Fibroblast of lung (primary cell): ENCODE measurements around the gene RBMS1. TPM values are rescaled to one million over a fixed set of nuclear protein-coding genes. Genes with fewer than 3 reads are reported as not detected.
"Not testable (repeated sequence)": the region's sequence is repeated elsewhere in the genome, so short reads cannot be mapped to it uniquely, and the experiment has no call there.

Experiments
- DNase-seq, 2 donors: peaks; one replicate each; pipeline versions ENCODE4 v3.0.0 to v3.0.0-alpha.2; 2010; ENCODE audit warnings: low read depth in 2 of 2
- H2AFZ ChIP-seq: 2 replicates; pipeline ENCODE4 v1.5.1; 2012; ENCODE audit warnings: low read length, control low read depth, inconsistent platforms
- H3K27ac ChIP-seq: 2 replicates; pipeline ENCODE4 v1.5.1; 2011; ENCODE audit warnings: low read length, control low read depth; ENCODE audit not compliant: insufficient read depth
- H3K27me3 ChIP-seq: 2 replicates; pipeline ENCODE4 v1.5.1; 2011; ENCODE audit warnings: mild to moderate bottlenecking, low read length; ENCODE audit not compliant: control insufficient read depth, insufficient read depth
- H3K36me3 ChIP-seq: 2 replicates; pipeline ENCODE4 v1.5.1; 2011; ENCODE audit warnings: low read length; ENCODE audit not compliant: control insufficient read depth, insufficient read depth
- H3K4me1 ChIP-seq: 2 replicates; pipeline ENCODE4 v1.5.1; 2011; ENCODE audit warnings: low read length; ENCODE audit not compliant: control insufficient read depth, insufficient read depth; ENCODE audit errors: extremely low read depth
- H3K4me2 ChIP-seq: 2 replicates; pipeline ENCODE4 v1.5.1; 2011; ENCODE audit warnings: low read length, control low read depth; ENCODE audit not compliant: insufficient read depth; ENCODE audit errors: extremely low read depth
- H3K4me3 ChIP-seq, 4 experiments: fragments of 200-600 bp in 1 of 4; sonication (generic) in 1 of 4; replicated peaks in 1 of 4; 2 replicates each; pipeline ENCODE4 v1.5.1; 2011 to 2016; ENCODE audit warnings: low read length in 4 of 4, low read depth in 3 of 4, mild to moderate bottlenecking in 3 of 4, control low read depth in 2 of 4, inconsistent platforms in 1 of 4, mixed read lengths in 1 of 4; ENCODE audit not compliant: insufficient read depth in 1 of 4; ENCODE audit errors: control extremely low read depth in 1 of 4
- H3K79me2 ChIP-seq: 2 replicates; pipeline ENCODE4 v1.5.1; 2012; ENCODE audit warnings: mild to moderate bottlenecking, low read length, inconsistent platforms; ENCODE audit not compliant: control insufficient read depth, insufficient read depth
- H3K9ac ChIP-seq: 2 replicates; pipeline ENCODE4 v1.5.1; 2011; ENCODE audit warnings: mild to moderate bottlenecking, low read length, control low read depth; ENCODE audit not compliant: insufficient read depth
- H3K9me3 ChIP-seq: 2 replicates; pipeline ENCODE4 v1.5.1; 2012; ENCODE audit warnings: low read depth, low read length; ENCODE audit not compliant: control insufficient read depth, insufficient read depth
- H4K20me1 ChIP-seq: 2 replicates; pipeline ENCODE4 v1.5.1; 2011; ENCODE audit warnings: low read length; ENCODE audit not compliant: control insufficient read depth, insufficient read depth; ENCODE audit errors: extremely low read depth
- EZH2 ChIP-seq: IDR thresholded peaks from 2 replicates; pipeline ENCODE4 v1.5.1; 2012; ENCODE audit warnings: low read length, control low read depth, mild to moderate bottlenecking; ENCODE audit errors: missing control alignments
- polyA plus RNA-seq, 2 donors: library from polyadenylated mRNA; depleted of rRNA in 1 of 2; stranded (reverse) in 1 of 2; unstranded in 1 of 2; fragments of >200 nt; gene quantifications; 2 replicates each; pipeline ENCODE4 v1.2.1, GENCODE V29; 2011 to 2012; ENCODE audit warnings: missing spikeins in 1 of 2
- total RNA-seq: library from RNA; depleted of rRNA; stranded (reverse); fragments of >200 nt; gene quantifications from 2 replicates; pipeline ENCODE4 v1.2.1, GENCODE V29; 2014
- TF ChIP-seq, protein P1 (sequence below), 2 donors: IDR thresholded peaks in 1 of 2; conservative IDR thresholded peaks in 1 of 2; 1 replicate in 1 of 2; 2 replicates in 1 of 2; pipeline ENCODE4 v1.5.1; 2011 to 2012; ENCODE audit warnings: low read length in 2 of 2, control low read depth in 1 of 2, inconsistent platforms in 1 of 2, low read depth in 1 of 2, mild to moderate bottlenecking in 1 of 2

RBMS1 gene
- total and polyA plus RNA-seq, 2 donors (not counting 1 experiment from before 2014, with no cell fraction given): 77.3 to 146 TPM

DNA sequence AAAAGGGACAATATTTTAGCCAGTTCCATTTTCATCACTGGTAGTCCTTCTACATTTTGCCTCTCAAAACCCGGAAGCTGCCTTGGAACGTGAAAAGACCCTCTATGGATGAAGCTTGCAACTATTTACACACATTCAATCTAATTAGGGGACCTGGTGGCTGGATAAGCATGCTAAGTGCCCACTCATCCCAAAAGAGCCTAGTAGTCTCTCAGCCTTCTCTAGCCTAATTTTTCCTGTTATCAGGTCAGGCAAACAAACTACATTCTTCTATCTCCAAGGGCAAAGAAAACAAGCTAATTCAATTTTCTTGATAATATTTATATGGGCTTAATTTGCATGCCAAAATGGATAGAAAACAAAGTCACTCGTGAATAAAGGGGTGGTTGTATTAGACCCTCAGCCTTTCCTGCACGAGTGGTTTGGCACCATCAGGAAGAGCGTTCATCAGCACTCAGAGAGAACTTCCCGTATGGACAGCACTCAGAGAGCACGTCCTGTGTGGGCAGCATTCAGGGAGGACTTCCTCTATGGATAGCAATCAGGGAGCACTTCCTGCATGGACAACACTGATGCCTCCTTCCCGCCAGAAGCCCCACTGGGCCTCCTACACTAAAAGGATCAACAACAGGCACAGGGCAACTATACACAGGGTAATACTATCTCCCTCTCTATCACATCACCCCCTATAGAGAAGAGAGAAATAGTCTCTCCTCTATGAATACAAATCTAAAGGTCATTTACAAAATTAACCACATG, 122.2 kb downstream of the RBMS1 start:
- no peak overlapping the region for H2AFZ ChIP-seq
- H3K36me3 ChIP-seq: peaks cover 2% of the 10 kb centered on the region
- peaks cover 92% of the 10 kb centered on the region for H3K79me2 ChIP-seq
- H3K4me1 ChIP-seq: peaks cover 35% of the 10 kb centered on the region
- peak overlapping the region; percentile 30 for H3K27ac ChIP-seq
- no peak overlapping the region for H3K4me3 ChIP-seq
- H3K4me2 ChIP-seq: peak overlapping the region; percentile 32
- DNase-seq: peak in 1 of 2 donors; percentile 55
- H3K9ac ChIP-seq: no peak overlapping the region
- H3K9me3 ChIP-seq: no peaks in the 10 kb centered on the region
- H4K20me1 ChIP-seq: no peaks in the 10 kb centered on the region
- no peaks in the 10 kb centered on the region for H3K27me3 ChIP-seq
- TF ChIP-seq, protein P1, sequence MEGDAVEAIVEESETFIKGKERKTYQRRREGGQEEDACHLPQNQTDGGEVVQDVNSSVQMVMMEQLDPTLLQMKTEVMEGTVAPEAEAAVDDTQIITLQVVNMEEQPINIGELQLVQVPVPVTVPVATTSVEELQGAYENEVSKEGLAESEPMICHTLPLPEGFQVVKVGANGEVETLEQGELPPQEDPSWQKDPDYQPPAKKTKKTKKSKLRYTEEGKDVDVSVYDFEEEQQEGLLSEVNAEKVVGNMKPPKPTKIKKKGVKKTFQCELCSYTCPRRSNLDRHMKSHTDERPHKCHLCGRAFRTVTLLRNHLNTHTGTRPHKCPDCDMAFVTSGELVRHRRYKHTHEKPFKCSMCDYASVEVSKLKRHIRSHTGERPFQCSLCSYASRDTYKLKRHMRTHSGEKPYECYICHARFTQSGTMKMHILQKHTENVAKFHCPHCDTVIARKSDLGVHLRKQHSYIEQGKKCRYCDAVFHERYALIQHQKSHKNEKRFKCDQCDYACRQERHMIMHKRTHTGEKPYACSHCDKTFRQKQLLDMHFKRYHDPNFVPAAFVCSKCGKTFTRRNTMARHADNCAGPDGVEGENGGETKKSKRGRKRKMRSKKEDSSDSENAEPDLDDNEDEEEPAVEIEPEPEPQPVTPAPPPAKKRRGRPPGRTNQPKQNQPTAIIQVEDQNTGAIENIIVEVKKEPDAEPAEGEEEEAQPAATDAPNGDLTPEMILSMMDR (conservative IDR thresholded peaks at IDR 0.05 in 1 of 2, IDR thresholded peaks at IDR 0.05 in 1 of 2; ENCODE audit: low read depth in 1 of 2, low read length in 2 of 2): no peak
- TF ChIP-seq EZH2: no peak

DNA sequence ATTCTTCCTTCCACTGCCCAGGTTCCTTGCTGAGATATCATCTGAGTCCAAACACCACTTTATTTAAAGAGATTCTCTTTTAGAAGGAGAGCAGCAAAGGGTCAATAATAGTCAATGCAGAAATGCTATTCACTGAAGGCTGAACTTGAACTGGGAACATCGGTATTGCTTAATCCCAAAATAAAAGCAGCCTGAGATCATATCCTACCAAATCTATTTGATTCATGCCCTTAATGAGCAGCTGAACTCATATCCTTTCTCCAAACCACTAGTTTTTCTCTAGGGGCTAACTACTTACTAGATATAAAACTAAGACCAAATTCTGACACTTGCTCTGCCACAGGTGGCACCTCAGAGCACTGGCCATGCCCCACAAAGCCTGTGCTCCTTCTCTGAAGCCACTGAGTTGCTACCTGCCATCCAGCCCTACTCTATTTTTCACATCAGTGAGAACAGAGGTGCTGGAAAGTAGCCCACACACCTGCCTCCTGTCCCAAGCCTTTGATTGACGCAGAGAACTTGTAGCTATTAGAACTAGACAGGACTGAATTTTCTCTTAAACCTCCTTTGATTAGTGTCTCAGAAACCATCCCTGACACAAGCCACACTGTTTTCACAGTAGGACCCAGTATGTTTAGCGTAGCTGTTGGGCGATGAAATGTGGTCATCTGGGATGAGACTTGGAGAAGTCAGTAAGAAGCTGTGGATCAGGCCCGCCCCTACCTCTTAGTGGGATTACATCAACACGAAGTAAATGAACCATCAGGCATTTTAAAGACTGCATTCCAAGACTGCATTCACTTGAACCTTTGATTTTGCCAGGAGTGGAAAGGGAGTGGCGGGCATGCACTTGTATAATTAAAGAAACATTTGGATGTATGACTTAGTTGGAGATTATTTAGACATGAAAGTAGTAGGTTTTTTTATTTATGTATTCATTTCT, 124.3 kb downstream of the RBMS1 start:
- Histone ChIP-seq H3K27me3 (no peaks in the 10 kb centered on the region), H3K27ac (no peak overlapping the region), H2AFZ (no peak overlapping the region), H3K9me3 (no peaks in the 10 kb centered on the region), H3K4me3 (no peak overlapping the region), H3K36me3 (peaks cover 2% of the 10 kb centered on the region), H3K79me2 (peaks cover 94% of the 10 kb centered on the region), H3K4me2 (no peak overlapping the region), H4K20me1 (no peaks in the 10 kb centered on the region), H3K4me1 (peaks cover 33% of the 10 kb centered on the region), H3K9ac (no peak overlapping the region)
- DNase-seq: peak; percentile 48 to 85
- TF ChIP-seq EZH2: no peak
- TF ChIP-seq, protein P1 (conservative IDR thresholded peaks at IDR 0.05 in 1 of 2, IDR thresholded peaks at IDR 0.05 in 1 of 2; ENCODE audit: low read depth in 1 of 2, low read length in 2 of 2): no peak

- no peak overlapping the region for H2AFZ ChIP-seq
- no peaks in the 10 kb centered on the region for H4K20me1 ChIP-seq
- H3K27ac ChIP-seq: peak overlapping the region; percentile 64
- peak overlapping the region; percentile 36 for H3K4me2 ChIP-seq
- peaks cover 34% of the 10 kb centered on the region for H3K4me1 ChIP-seq
- H3K27me3 ChIP-seq: no peaks in the 10 kb centered on the region
- H3K9me3 ChIP-seq: no peaks in the 10 kb centered on the region
- peak; percentile 97 to 99 for DNase-seq
- peaks cover 2% of the 10 kb centered on the region for H3K36me3 ChIP-seq
- no peak overlapping the region for H3K4me3 ChIP-seq
- H3K79me2 ChIP-seq: peaks cover 91% of the 10 kb centered on the region
- no peak overlapping the region for H3K9ac ChIP-seq
- no peak for TF ChIP-seq EZH2
- TF ChIP-seq, protein P1 (conservative IDR thresholded peaks at IDR 0.05 in 1 of 2, IDR thresholded peaks at IDR 0.05 in 1 of 2; ENCODE audit: low read depth in 1 of 2, low read length in 2 of 2): no peak
Observed at GRCh38 chr2:160367887-160368286, 125.7 kb downstream of the RBMS1 start.

GRCh38 chr2:160367139-160367538, 126.5 kb downstream of the RBMS1 start:
- H3K27ac ChIP-seq, H2AFZ ChIP-seq, H3K9me3 ChIP-seq, H3K4me3 ChIP-seq, H3K36me3 ChIP-seq, H3K27me3 ChIP-seq, DNase-seq, H3K9ac ChIP-seq, H4K20me1 ChIP-seq: not testable (repeated sequence)
- H3K4me1 ChIP-seq: peaks cover 30% of the 10 kb centered on the region
- H3K79me2 ChIP-seq: peaks cover 91% of the 10 kb centered on the region
- peak overlapping the region; percentile 36 for H3K4me2 ChIP-seq
